ENCODE data around the gene MED22.

- TF ChIP-seq CTCF (conservative IDR thresholded peaks at IDR 0.05; ENCODE audit: low read length) (no peak), EZH2phosphoT487 (IDR thresholded peaks at IDR 0.05; ENCODE audit: borderline replicate concordance) (no peak)
Measured at GRCh38 chr9:133382507-133383141, 34.7 kb upstream of the MED22 start.

All from Loucy (cell line).